ENCODE data around the gene MRPL43. TPM values are rescaled to one million over a fixed set of nuclear protein-coding genes. Genes with fewer than 3 reads are reported as not detected.

Gene MRPL43
- total RNA-seq, 2 experiments from 2014 or later, result 45.0 to 47.3 TPM

DNA sequence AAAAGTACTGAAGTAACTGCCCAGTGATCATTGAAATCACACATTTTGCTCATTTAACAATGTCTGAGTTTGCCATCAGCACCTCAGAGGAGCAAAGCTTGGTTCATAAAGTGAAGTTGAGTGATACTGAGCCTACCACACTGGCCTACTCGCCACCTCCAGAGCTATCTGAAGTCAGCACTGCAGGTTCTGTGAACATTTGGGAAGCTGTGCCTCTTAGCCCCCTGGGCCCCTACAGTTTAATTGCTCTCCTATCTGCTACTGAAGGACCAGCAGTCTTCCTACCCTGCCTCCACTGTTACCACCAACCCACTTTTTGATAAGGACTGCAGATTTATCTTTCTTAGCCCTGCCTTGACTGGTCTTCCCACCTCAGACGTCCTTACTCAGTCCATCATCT is 20.0 kb downstream of the MRPL43 start:
- no peak overlapping the region for H3K4me3 Mint-ChIP-seq
- intact Hi-C loops (cut with micrococcal nuclease), result loop anchor here (5.0 kb wide), 1 partner anchor 45 kb away; no protein-coding TSS in a partner anchor
- no peaks in the 10 kb centered on the region for H3K9me3 Mint-ChIP-seq
- H3K27me3 Mint-ChIP-seq (ENCODE audit: low read depth), result no peaks in the 10 kb centered on the region
- no peak for DNase-seq
- no peak overlapping the region for H3K27ac Mint-ChIP-seq
- peaks cover 3% of the 10 kb centered on the region for H3K36me3 Mint-ChIP-seq (ENCODE audit: low read depth)
- CTCF ChIA-PET, result interaction anchor here (0.6 to 4.3 kb wide), 5 partner anchors 9 to 1198 kb away, joined by 3 to 12 read pairs (median 4); no protein-coding TSS in a partner anchor
- H3K4me1 Mint-ChIP-seq (ENCODE audit: low read depth), result peaks cover 8% of the 10 kb centered on the region

DNA sequence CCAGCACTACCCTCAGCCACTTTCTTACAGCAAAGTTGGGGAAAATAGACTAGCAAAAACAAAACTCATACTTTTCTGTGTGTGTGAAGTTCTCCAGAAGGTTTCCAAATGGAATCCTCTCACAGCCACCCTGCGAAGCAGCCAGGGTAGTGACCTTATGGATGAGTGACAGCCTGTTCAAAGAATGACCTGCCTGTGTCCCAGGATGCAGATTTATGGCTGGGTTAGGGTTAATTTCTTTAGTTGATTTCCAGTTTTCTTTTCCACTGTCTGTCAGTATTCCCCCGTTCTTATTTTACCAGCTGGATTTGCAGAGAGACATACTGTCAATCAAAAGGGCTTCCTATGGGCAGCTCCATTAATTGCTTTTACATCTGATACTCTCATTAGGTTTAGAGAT is 20.4 kb downstream of the MRPL43 start:
- Mint-ChIP-seq H3K4me1 (ENCODE audit: low read depth) (peaks cover 8% of the 10 kb centered on the region), H3K4me3 (no peak overlapping the region), H3K27me3 (ENCODE audit: low read depth) (no peaks in the 10 kb centered on the region), H3K9me3 (no peaks in the 10 kb centered on the region), H3K27ac (no peak overlapping the region), H3K36me3 (ENCODE audit: low read depth) (peaks cover 5% of the 10 kb centered on the region)
- no peak for DNase-seq
- CTCF ChIA-PET, result interaction anchor here (0.6 to 4.3 kb wide), 5 partner anchors 9 to 1198 kb away, joined by 3 to 12 read pairs (median 4); no protein-coding TSS in a partner anchor
- intact Hi-C loops (cut with micrococcal nuclease), result loop anchor here (5.0 kb wide), 1 partner anchor 45 kb away; no protein-coding TSS in a partner anchor

DNA sequence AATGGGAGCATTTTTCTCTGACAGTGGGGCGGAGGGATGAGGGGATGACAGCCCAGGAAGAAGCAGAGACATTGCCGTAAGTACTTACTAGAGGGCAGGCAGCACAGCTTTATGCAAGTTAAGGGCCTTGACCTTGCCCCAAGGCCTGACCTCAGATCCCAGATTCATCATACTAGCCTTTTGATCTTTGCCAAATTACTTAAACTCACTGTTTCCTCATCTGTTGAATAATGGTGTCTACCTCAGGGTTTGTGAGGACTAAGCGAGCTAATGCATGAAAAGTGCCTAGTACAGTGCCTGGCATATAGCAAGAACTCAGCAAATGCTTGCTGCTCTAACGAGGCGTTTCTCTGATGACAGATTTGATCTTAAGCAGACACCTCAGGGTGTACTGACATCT is 21.5 kb downstream of the MRPL43 start:
- intact Hi-C loops (cut with micrococcal nuclease), result loop anchor here (5.0 kb wide), 1 partner anchor 46 kb away; no protein-coding TSS in a partner anchor
- Mint-ChIP-seq H3K4me3 (no peak overlapping the region), H3K27me3 (ENCODE audit: low read depth) (no peaks in the 10 kb centered on the region), H3K36me3 (ENCODE audit: low read depth) (peaks cover 9% of the 10 kb centered on the region), H3K4me1 (ENCODE audit: low read depth) (peaks cover 8% of the 10 kb centered on the region), H3K27ac (no peak overlapping the region), H3K9me3 (no peaks in the 10 kb centered on the region)
- CTCF ChIA-PET, result interaction anchor here (1.2 to 4.3 kb wide), 3 partner anchors 11 to 49 kb away, joined by 3 to 12 read pairs (median 5); no protein-coding TSS in a partner anchor
- DNase-seq, result no peak

DNA sequence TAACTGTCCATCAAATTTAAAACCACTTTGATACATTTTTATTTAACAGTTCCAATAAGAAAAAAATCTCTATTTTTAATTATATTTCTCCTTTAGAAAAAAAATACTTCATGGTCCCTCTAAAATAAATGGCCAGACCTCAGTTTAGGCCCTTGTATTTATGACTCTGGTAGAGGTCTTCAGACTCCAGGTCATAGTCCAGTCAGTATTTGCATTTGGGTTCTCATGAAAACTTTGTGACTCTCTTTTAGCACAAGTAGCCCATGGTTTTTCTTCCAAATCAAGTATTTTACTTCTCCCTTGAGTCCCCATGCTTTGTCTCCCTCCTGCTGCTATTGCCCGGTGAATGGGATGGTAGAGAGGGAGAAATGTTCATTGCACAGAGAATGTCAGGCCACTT is 23.5 kb downstream of the MRPL43 start:
- DNase-seq, result no peak
- CTCF ChIA-PET, result interaction anchor here (4.3 kb wide), 1 partner anchor 34 kb away, joined by 12 read pairs; no protein-coding TSS in a partner anchor
- Mint-ChIP-seq H3K27me3 (ENCODE audit: low read depth) (no peaks in the 10 kb centered on the region), H3K9me3 (no peaks in the 10 kb centered on the region), H3K4me1 (ENCODE audit: low read depth) (peaks cover 4% of the 10 kb centered on the region), H3K4me3 (no peak overlapping the region), H3K36me3 (ENCODE audit: low read depth) (peaks cover 21% of the 10 kb centered on the region), H3K27ac (no peak overlapping the region)
- intact Hi-C loops (cut with micrococcal nuclease), result no loop called here

DNA sequence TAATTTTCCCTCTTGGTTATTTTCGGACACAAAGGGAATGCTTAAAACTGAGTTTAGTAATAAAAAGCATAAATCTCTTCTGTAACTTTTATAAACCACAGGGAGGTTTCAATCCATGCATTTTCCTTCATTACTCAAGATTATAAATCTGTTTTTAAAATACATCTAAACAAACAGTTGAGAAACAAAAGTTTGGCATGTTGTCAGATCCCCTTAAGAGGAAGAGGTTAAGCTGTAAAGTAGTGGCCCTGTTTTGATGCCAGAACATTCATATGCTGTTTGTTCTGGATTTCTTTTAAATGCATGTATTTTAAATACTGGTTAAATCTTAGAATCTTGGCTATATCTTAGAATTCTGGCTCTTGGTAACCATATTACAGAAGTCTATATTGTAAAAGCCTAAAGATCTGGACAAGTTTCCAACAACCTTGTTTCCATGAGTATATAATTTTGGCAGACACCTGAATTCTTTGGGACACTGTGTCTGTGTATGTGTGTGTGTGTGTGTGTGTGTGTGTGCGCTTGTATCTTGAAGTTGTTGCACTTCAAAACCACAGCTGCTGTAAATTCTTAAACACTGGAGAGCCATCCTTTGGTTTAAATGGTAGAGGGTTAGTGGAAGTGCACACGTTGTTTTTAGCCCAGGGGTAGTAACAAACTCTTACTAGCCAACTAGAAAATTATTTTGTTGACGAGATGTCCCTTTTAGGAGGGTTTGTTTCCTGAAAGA is 24.8 kb downstream of the MRPL43 start:
- no peaks in the 10 kb centered on the region for H3K4me1 Mint-ChIP-seq (ENCODE audit: low read depth)
- no peak for DNase-seq
- H3K27me3 Mint-ChIP-seq (ENCODE audit: low read depth), result no peaks in the 10 kb centered on the region
- H3K4me3 Mint-ChIP-seq, result no peak overlapping the region
- no peaks in the 10 kb centered on the region for H3K9me3 Mint-ChIP-seq
- intact Hi-C loops (cut with micrococcal nuclease), result no loop called here
- H3K36me3 Mint-ChIP-seq (ENCODE audit: low read depth), result peaks cover 24% of the 10 kb centered on the region
- CTCF ChIA-PET, result interaction anchor here (0.9 kb wide), 1 partner anchor 402 kb away, joined by 3 read pairs; no protein-coding TSS in a partner anchor
- H3K27ac Mint-ChIP-seq, result no peak overlapping the region

DNA sequence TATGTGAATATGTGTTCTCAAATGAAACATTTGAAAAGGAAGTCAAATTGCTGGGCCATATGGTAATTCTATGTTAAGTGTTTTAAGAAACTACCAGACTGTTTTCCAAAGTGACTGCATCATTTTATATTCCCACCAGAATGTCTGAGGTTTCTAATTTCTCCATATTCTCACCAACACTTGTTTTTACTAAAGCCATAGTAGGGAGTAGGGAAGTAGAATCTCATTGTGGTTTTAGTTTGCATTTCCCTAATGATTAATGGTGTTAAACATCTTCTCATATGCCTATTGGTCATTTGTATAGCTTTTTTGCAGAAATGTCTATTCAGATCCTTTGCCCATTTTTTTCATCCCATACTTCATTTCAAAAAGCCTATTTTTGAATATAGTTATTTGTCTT is 27.0 kb downstream of the MRPL43 start:
- peaks cover 9% of the 10 kb centered on the region for H3K4me1 Mint-ChIP-seq (ENCODE audit: low read depth)
- H3K27me3 Mint-ChIP-seq (ENCODE audit: low read depth), result no peaks in the 10 kb centered on the region
- intact Hi-C loops (cut with micrococcal nuclease), result no loop called here
- H3K9me3 Mint-ChIP-seq, result no peaks in the 10 kb centered on the region
- peaks cover 24% of the 10 kb centered on the region for H3K36me3 Mint-ChIP-seq (ENCODE audit: low read depth)
- H3K27ac Mint-ChIP-seq, result no peak overlapping the region
- CTCF ChIA-PET, result no interaction called here
- no peak for DNase-seq
- H3K4me3 Mint-ChIP-seq, result no peak overlapping the region

DNA sequence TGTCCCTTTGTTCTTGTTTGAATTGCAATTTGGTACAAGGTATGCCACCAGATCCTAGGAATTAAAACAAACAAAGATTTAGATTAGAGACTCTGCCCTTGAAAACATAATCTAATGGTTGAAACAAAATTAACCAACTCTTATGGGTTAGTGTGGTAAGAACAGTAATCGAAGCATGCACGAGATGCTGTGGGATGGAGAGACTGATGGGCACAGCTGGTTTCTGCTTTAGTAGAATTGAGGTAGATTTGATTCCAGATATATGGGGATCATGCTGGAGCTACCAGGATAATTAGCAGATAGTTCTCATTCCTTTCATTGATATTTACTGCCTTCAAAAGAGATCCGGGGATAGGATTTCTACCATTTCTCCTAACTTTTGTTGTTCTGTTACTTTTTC is 38.4 kb downstream of the MRPL43 start:
- peaks cover 35% of the 10 kb centered on the region for H3K36me3 Mint-ChIP-seq (ENCODE audit: low read depth)
- H3K27me3 Mint-ChIP-seq (ENCODE audit: low read depth), result no peaks in the 10 kb centered on the region
- CTCF ChIA-PET, result no interaction called here
- H3K27ac Mint-ChIP-seq, result no peak overlapping the region
- no peaks in the 10 kb centered on the region for H3K9me3 Mint-ChIP-seq
- H3K4me1 Mint-ChIP-seq (ENCODE audit: low read depth), result peaks cover 6% of the 10 kb centered on the region
- intact Hi-C loops (cut with micrococcal nuclease), result no loop called here
- H3K4me3 Mint-ChIP-seq, result no peak overlapping the region
- no peak for DNase-seq

DNA sequence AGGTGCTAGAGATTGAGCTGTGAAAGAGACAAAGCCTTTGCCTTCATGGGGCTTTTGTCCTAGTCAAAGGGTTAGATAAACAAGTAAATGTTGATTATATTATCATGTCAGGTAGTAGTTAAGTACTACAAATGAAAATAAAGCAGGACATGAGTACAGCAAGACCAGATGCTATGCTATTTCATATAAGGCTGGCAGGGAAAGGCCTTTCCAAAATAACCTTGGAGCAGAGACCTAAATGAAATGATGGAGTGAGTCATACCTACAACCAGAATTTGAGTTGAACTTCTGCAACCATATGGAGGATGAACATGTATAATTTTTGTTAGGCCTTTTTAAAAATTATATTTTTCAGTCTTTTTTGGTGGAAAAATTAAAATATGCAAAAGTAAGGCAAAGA is 41.5 kb downstream of the MRPL43 start:
- H3K36me3 Mint-ChIP-seq (ENCODE audit: low read depth), result peaks cover 42% of the 10 kb centered on the region

DNA sequence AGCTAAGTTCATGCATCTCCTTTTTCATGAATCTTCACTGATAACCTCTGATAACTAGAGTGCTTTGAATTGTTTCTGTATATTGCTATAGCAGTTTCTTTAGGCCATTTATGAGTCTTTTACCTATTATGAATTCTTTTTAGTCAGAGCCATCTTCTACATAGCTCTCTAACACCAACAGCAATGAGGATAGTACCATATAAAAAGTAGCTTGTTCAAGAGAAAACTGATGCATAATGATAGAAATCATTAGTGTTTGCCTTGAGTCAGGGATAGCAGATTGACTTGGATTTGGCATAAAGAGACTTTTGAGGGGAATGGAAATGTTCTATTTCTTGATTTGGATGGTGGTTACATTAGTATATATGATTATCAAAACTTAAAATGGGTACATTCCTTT is 43.8 kb downstream of the MRPL43 start:
- Mint-ChIP-seq H3K4me3 (no peak overlapping the region), H3K27me3 (ENCODE audit: low read depth) (no peaks in the 10 kb centered on the region), H3K27ac (peak overlapping the region; percentile 78), H3K36me3 (ENCODE audit: low read depth) (peaks cover 36% of the 10 kb centered on the region), H3K4me1 (ENCODE audit: low read depth) (peaks cover 21% of the 10 kb centered on the region), H3K9me3 (no peaks in the 10 kb centered on the region)
- DNase-seq, result no peak
- CTCF ChIA-PET, result interaction anchor here (0.7 to 0.9 kb wide), 2 partner anchors 13 to 31 kb away, joined by 3 to 4 read pairs; partner anchors contain the start of gene SLF2
- intact Hi-C loops (cut with micrococcal nuclease), result loop anchor here (5.0 kb wide), 1 partner anchor 406 kb away; the partner anchor contains the start of gene HIF1AN

More for the DNA sequence above, 41.5 kb downstream of the MRPL43 start:
- H3K27me3 Mint-ChIP-seq (ENCODE audit: low read depth), result no peaks in the 10 kb centered on the region
- intact Hi-C loops (cut with micrococcal nuclease), result no loop called here
- H3K4me1 Mint-ChIP-seq (ENCODE audit: low read depth), result peaks cover 21% of the 10 kb centered on the region
- no peak overlapping the region for H3K4me3 Mint-ChIP-seq
- CTCF ChIA-PET, result no interaction called here
- no peak for DNase-seq
- no peak overlapping the region for H3K27ac Mint-ChIP-seq
- H3K9me3 Mint-ChIP-seq, result no peaks in the 10 kb centered on the region

DNA sequence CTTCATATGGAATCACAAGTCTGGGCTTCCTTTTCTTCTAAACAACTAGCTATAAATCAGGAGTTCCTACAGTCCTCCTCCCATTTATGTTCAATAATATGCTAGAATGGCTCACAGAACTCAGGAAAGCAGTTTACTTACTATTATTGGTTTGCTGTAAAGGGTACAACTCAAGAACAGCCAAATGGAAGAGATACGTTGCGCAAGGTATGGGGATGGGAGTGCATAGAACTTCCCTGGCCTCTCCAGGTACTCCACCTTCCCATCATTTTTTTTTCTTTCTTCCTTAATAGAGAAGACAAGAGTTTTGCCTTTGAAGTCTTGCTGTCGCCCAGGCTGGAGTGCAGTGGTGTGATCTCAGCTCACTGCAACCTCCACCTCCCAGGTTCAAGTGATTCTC is 45.1 kb downstream of the MRPL43 start:
- Mint-ChIP-seq H3K27me3 (ENCODE audit: low read depth) (no peaks in the 10 kb centered on the region), H3K36me3 (ENCODE audit: low read depth) (peaks cover 38% of the 10 kb centered on the region), H3K4me3 (no peak overlapping the region), H3K4me1 (ENCODE audit: low read depth) (peaks cover 21% of the 10 kb centered on the region), H3K27ac (no peak overlapping the region), H3K9me3 (no peaks in the 10 kb centered on the region)
- intact Hi-C loops (cut with micrococcal nuclease), result loop anchor here (5.0 kb wide), 1 partner anchor 405 kb away; the partner anchor contains the start of gene HIF1AN
- no peak for DNase-seq
- CTCF ChIA-PET, result no interaction called here

DNA sequence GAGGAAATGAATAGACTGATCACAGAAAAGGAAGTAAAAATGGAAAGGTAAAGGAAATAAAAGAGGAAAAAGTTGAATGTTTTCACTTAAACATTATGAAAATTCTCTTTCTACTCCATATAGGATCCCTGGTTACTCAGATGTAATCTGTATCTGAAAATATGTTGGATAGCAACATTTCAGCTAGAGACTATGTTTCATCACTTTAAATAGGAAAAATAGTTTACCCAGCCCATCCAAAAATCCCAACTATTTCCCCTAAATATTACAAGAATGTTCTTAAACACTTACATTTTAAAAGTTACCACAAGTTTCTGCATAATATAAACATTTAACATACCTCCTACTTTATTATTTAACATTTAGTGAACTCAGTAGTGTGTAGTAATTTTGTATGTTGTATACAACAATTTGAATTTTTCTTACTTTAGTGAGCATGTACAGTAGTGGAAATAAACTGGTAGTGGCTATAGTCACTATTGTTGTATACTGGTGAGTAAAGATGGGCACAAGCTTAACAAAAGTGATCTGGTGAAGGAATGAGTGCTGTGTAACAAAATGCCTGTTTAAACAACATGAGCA is 47.4 kb downstream of the MRPL43 start:
- intact Hi-C loops (cut with micrococcal nuclease), result loop anchor here (5.0 kb wide), 1 partner anchor 403 kb away; the partner anchor contains the start of gene HIF1AN

More for the DNA sequence above, 47.4 kb downstream of the MRPL43 start:
- Mint-ChIP-seq H3K4me3 (no peak overlapping the region), H3K4me1 (ENCODE audit: low read depth) (peaks cover 21% of the 10 kb centered on the region), H3K36me3 (ENCODE audit: low read depth) (peaks cover 25% of the 10 kb centered on the region), H3K9me3 (no peaks in the 10 kb centered on the region), H3K27ac (no peak overlapping the region), H3K27me3 (ENCODE audit: low read depth) (no peaks in the 10 kb centered on the region)
- CTCF ChIA-PET, result interaction anchor here (0.9 kb wide), 1 partner anchor 15 kb away, joined by 3 read pairs; no protein-coding TSS in a partner anchor
- DNase-seq, result no peak
